Activated naive CD4-positive, alpha-beta T cell treated with anti-CD3 and anti-CD28 coated beads, Interleukin-2, amount 50 U/mL, for 72 hours (primary cell): Measurements from ENCODE around the gene ZNF491. TPM values are rescaled to one million over a fixed set of nuclear protein-coding genes. Genes with fewer than 3 reads are reported as not detected.
"Not testable (repeated sequence)": the region's sequence is repeated elsewhere in the genome, so short reads cannot be mapped to it uniquely, and the experiment has no call there.

Experiments used
- ATAC-seq, 2 donors: fragments of 150-1000 bp; cut with Tn5 transposase; 2 replicates each; pipeline ENCODE4 v1.10.0; 2021; ENCODE audit warnings: mild to moderate bottlenecking in 2 of 2, moderate library complexity in 2 of 2
- DNase-seq, 2 donors: peaks; one replicate each; pipeline ENCODE4 v3.0.0; 2021 to 2022; ENCODE audit warnings: low spot score in 2 of 2
- H3K27ac Mint-ChIP-seq, 2 donors: one replicate each; pipeline ENCODE4 v1.8.0; 2022; ENCODE audit warnings: mild to moderate bottlenecking in 2 of 2, mixed read lengths in 2 of 2
- H3K36me3 Mint-ChIP-seq, 2 donors: one replicate each; pipeline ENCODE4 v1.8.0; 2022; ENCODE audit warnings: mixed read lengths in 2 of 2
- H3K9me3 Mint-ChIP-seq, 2 donors: one replicate each; pipeline ENCODE4 v1.8.0; 2022; ENCODE audit warnings: mixed read lengths in 2 of 2
- total RNA-seq, 2 donors: library from RNA; stranded (reverse); gene quantifications; one replicate each; pipeline ENCODE4 v1.2.3, GENCODE V29; 2022

The ZNF491 gene
- total RNA-seq, 2 donors from 2014 or later = 1.3 to 2.2 TPM

DNA sequence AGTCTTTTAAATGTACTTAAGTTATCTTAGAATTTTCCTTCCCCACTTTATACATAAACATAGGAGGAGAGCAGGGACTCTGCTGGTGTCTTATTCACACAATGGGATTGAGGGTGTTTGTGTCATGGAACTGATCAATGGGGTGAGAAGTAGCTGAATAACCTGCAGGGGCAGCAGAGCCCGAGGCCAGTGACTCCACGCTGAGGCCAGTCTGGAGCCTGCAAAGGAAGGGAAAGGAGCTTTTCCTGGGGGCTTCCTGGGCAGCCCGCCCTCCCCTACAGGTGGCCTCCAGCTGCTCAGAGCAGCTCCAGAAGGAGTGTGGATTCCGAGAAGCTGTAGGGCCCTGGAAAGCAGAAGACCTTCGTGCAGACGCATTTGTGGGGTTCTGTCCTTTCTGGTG, 49.3 kb downstream of the ZNF491 start:
- DNase-seq, ATAC-seq: not testable (repeated sequence)
- peaks cover 0 to 29% of the 10 kb centered on the region in 2 donors for H3K9me3 Mint-ChIP-seq
- H3K27ac Mint-ChIP-seq = peak overlapping the region in 1 of 2 donors; percentile 81
- H3K36me3 Mint-ChIP-seq = peaks cover 12 to 66% of the 10 kb centered on the region in 2 donors

DNA sequence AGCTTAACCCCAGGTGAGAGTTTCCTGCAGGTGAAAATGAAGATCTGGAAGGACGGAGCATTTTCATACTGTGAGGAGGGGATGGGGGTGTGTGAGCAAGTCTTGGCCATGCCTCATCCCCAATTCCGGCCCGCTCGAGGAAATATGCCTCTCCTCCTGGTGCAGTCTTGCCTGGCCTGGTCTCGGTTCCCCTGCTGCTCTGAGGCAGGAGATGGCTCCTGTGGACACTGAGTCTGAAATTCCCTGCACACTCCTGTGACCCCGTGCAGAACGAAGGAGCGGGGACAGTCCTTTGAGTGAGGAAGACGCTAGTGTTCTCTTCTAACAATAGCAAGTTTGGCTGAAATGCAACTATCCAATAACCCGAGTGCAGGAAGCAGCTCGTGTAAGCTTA, 49.9 kb downstream of the ZNF491 start:
- H3K27ac Mint-ChIP-seq = peak overlapping the region in 1 of 2 donors; percentile 81
- no peak for DNase-seq
- peaks cover 0 to 24% of the 10 kb centered on the region in 2 donors for H3K9me3 Mint-ChIP-seq
- peak in 1 of 2 donors; percentile 46 for ATAC-seq
- peaks cover 14 to 61% of the 10 kb centered on the region in 2 donors for H3K36me3 Mint-ChIP-seq

DNA sequence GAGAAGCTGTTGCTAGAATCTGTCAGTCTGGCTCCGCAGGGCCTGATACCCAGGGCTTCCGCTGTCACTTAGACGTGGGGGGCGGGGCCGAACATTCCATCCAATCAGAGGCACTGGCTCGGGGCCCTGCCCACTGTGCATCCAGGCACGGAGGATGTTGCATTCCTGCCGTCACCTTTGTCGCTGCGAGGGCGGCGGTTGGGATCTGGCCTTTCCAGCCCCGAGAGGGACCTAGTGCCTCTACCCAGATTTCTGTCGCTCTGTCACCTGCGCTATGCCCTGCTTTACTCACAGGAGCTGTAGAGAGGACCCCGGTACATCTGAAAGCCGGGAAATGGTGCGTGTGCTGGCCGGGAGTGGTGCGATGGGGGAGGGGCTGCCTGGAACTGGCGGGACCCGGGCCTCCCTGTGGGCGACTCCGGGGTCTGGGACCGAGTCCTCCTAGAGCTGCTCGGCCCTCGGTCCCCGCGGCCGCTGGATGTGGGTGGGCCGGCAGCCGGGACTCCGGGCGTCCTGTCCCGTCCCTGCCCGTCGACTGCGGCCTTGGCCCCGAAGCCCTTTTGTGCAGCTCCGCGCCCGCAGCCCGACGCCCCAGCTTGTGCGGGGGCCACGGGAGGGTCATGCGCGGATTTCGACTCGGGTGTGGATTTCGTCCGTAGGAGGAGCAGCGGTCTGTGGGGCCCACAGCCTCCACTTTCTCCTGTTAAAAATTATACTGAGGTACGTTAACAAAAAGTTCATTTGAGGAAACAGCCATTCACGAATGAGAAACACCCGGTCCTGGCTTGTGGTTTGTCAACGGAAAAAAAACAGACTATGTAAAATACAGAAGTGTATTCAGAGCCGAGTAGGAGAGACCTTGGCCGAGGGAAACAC, 50.5 kb downstream of the ZNF491 start, which contains the start of gene ZNF439:
Gene ZNF439, plus strand, starts transcription at position 133 of the 876 bp plus-strand sequence. Its CDS starts 142 bp downstream, at position 275.
- peaks cover 21 to 54% of the 10 kb centered on the region in 2 donors for H3K36me3 Mint-ChIP-seq
- peak; percentile 100 for ATAC-seq
- peak within 1 kb of the TSS; percentile 81 to 84 for H3K27ac Mint-ChIP-seq
- peaks cover 0 to 19% of the 10 kb centered on the region in 2 donors for H3K9me3 Mint-ChIP-seq
- DNase-seq = peak; percentile 86 to 92

DNA sequence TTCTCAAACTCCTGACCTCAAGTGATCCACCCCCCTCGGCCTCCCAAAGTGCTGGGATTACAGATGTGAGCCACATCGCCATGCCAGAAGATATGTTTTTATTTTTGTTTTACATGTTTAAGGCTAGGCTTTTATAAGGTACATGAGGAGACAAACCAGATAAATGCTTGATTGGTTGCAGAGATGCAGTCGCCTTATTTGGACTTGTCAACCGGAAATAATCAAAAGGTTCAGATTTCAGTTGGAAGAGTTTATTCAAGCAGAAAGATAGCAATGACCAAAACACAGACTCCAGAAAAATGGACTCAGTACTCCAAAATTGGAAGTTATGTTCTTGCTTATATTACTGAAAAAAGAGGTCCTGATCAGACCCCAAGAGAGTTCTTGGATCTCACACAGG, 52.0 kb downstream of the ZNF491 start:
- H3K27ac Mint-ChIP-seq, ATAC-seq: not testable (repeated sequence)

DNA sequence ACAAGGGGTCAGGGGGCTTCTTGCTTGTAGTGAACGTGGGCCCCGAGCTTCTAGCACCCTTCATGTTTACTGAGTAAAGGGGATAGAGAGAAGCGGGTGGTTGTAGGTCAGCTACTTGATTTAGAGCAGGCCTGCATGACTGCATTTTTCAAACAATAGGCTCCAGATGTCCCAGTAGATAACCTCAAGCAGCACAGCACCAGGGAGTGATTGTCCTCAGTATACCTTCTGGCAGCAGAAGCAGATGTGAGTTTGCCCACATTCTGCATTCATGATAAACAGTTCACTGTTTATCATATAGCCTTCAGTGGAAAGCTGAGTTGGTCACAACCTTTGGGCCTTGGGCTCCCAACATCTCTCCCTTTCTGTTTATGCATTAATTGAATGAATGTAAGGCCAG, 55.0 kb downstream of the ZNF491 start:
- DNase-seq (no peak), ATAC-seq (no peak)
- Mint-ChIP-seq H3K36me3 (peaks cover 51 to 72% of the 10 kb centered on the region in 2 donors), H3K9me3 (peaks cover 7 to 37% of the 10 kb centered on the region in 2 donors), H3K27ac (no peak overlapping the region)

More for the DNA sequence above, 52.0 kb downstream of the ZNF491 start:
- not testable (repeated sequence) for DNase-seq
- peaks cover 31 to 60% of the 10 kb centered on the region in 2 donors for H3K36me3 Mint-ChIP-seq
- H3K9me3 Mint-ChIP-seq = peaks cover 0 to 19% of the 10 kb centered on the region in 2 donors

DNA sequence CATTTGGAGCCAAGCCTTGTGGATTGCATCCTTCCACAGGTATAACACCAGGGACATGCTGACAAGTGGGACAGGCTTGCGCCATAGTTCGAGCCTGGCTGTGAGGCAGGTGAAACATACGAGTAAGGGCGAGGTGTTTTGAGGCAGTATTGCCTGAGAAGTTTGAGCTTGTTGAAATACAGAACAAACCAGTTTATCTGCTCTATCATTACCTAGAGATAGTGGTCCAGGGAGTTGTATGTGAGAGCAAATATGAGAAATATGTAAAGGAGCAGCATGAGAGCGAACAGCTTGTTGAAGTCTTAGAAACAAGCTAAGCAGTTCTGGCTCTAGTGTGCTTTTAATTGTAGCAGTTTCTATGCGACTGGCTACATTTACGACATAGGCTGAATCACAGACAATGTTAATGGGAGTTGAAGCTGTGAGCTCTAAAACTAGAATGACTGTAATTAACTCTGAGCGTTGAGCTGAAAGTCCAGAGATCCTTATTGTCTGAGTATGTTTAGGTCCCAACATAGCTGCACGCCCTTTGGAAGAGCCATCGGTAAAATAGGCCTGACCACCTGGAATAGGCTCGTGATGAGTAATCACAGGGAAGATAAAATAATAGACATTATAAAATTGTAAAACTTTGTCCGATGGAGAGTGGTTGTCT, 58.4 kb downstream of the ZNF491 start:
- H3K27ac Mint-ChIP-seq = no peak overlapping the region
- H3K9me3 Mint-ChIP-seq = peaks cover 36 to 55% of the 10 kb centered on the region in 2 donors
- DNase-seq (no peak), ATAC-seq (no peak)
- H3K36me3 Mint-ChIP-seq = peaks cover 69 to 71% of the 10 kb centered on the region in 2 donors

Other genes with a start within 250 kb of the ZNF491 start
- gene ELOF1, start 239.3 kb upstream of the ZNF491 start, total RNA-seq = 10 to 100 TPM; 43.1 to 64.1 TPM
- 10 to 100 TPM; 20.3 to 30.0 TPM for gene ACP5, start 220.9 kb upstream of the ZNF491 start, total RNA-seq
- 1 to 10 TPM; 5.8 to 6.7 TPM for gene ZNF627, start 201.0 kb upstream of the ZNF491 start, total RNA-seq
- 1 to 10 TPM; 3.0 to 7.1 TPM for gene ZNF823, start 59.6 kb upstream of the ZNF491 start, total RNA-seq
- gene ZNF441, start 31.5 kb upstream of the ZNF491 start, total RNA-seq = 10 to 100 TPM in 1 of 2 donors, 1 to 10 TPM in 1; 2.8 to 10.1 TPM
- 1 to 10 TPM; 8.3 to 10.0 TPM for gene ZNF440, start 15.8 kb downstream of the ZNF491 start, total RNA-seq
- 10 to 100 TPM in 1 of 2 donors, 1 to 10 TPM in 1; 7.4 to 11.2 TPM for gene ZNF439, start 50.2 kb downstream of the ZNF491 start, total RNA-seq
- gene ZNF69, start 89.3 kb downstream of the ZNF491 start, total RNA-seq = 1 to 10 TPM; 1.8 to 1.9 TPM
- 10 to 100 TPM; 17.6 to 18.7 TPM for gene ZNF700, start 126.6 kb downstream of the ZNF491 start, total RNA-seq
- 1 to 10 TPM in 1 of 2 donors, under 1 TPM in 1; 0.82 to 1.0 TPM for gene ZNF763, start 166.5 kb downstream of the ZNF491 start, total RNA-seq
- gene ZNF433, start 237.2 kb downstream of the ZNF491 start, total RNA-seq = 1 to 10 TPM; 1.4 to 1.8 TPM